Endodermal cell (in vitro differentiated cells): ENCODE results near the gene ENPEP. TPM values are rescaled to one million over a fixed set of nuclear protein-coding genes. Genes with fewer than 3 reads are reported as not detected.

Experiments used
- DNase-seq: peaks from one replicate; pipeline ENCODE4 v3.0.0-alpha.2; 2017
- H3K27ac ChIP-seq: 2 replicates; pipeline ENCODE4 v1.5.1; 2013; ENCODE audit warnings: mild to moderate bottlenecking, low read depth, low read length, moderate library complexity
- H3K27me3 ChIP-seq: 2 replicates; pipeline ENCODE4 v1.6.1; 2013; ENCODE audit warnings: mild to moderate bottlenecking, low read length, moderate library complexity; ENCODE audit not compliant: insufficient read depth, control insufficient read depth, poor library complexity, severe bottlenecking
- H3K36me3 ChIP-seq: 2 replicates; pipeline ENCODE4 v1.7.0; 2013; ENCODE audit warnings: mild to moderate bottlenecking, low read length, moderate library complexity; ENCODE audit not compliant: control insufficient read depth, insufficient read depth
- H3K4me1 ChIP-seq: one replicate; pipeline ENCODE4 v1.7.0; 2013; ENCODE audit warnings: low read length; ENCODE audit not compliant: control insufficient read depth, insufficient read depth
- H3K4me3 ChIP-seq: 2 replicates; pipeline ENCODE4 v1.5.1; 2013; ENCODE audit warnings: mild to moderate bottlenecking, low read length, moderate library complexity
- H3K9ac ChIP-seq: 2 replicates; pipeline ENCODE4 v1.6.1; 2013; ENCODE audit warnings: mild to moderate bottlenecking, low read length, moderate library complexity; ENCODE audit not compliant: poor library complexity, severe bottlenecking; ENCODE audit errors: extremely low read depth
- H3K9me3 ChIP-seq: 2 replicates; pipeline ENCODE4 v1.6.1; 2013; ENCODE audit warnings: mild to moderate bottlenecking, low read length, moderate library complexity; ENCODE audit not compliant: control insufficient read depth
- H3K27ac Mint-ChIP-seq: 2 replicates; pipeline ENCODE4 v1.8.0; 2020; ENCODE audit warnings: mixed read lengths
- H3K27me3 Mint-ChIP-seq: 2 replicates; pipeline ENCODE4 v1.8.0; 2021; ENCODE audit warnings: mild to moderate bottlenecking, mixed read lengths; ENCODE audit not compliant: insufficient read depth
- H3K36me3 Mint-ChIP-seq: 2 replicates; pipeline ENCODE4 v1.8.0; 2020; ENCODE audit warnings: low read depth, mixed read lengths
- H3K4me1 Mint-ChIP-seq: 2 replicates; pipeline ENCODE4 v1.8.0; 2020; ENCODE audit warnings: mixed read lengths
- H3K4me3 Mint-ChIP-seq: 2 replicates; pipeline ENCODE4 v1.8.0; 2020; ENCODE audit warnings: mild to moderate bottlenecking, moderate library complexity, mixed read lengths
- H3K9me3 Mint-ChIP-seq: 2 replicates; pipeline ENCODE4 v1.8.0; 2020; ENCODE audit warnings: mild to moderate bottlenecking, mixed read lengths
- WGBS, 2 experiments: methylation state at CpG; one replicate each; pipeline versions ENCODE4 v1.1.5 to v1.1.7; 2013; ENCODE audit warnings: missing lambda C conversion rate in 2 of 2, mixed read lengths in 1 of 2; ENCODE audit not compliant: insufficient coverage in 1 of 2, insufficient read length in 1 of 2; 5-methylcytosine and 5-hydroxymethylcytosine counted together
- total RNA-seq, 2 donors: library from RNA; stranded (reverse); fragmentation: NEBNext Ultra II Directional in 1 of 2; extraction: Animal tissue kit (Norgen Biotek cat#: 25700) in 1 of 2; gene quantifications; 2 replicates in 1 of 2; 3 replicates in 1 of 2; pipeline ENCODE4 v1.2.1, GENCODE V29; 2021
- TF ChIP-seq, protein P1 (sequence below): fragments of 200-600 bp; sonication (generic); conservative IDR thresholded peaks from 2 replicates; pipeline ENCODE4 v1.5.0; 2021; ENCODE audit warnings: antibody characterized with exemption, mild to moderate bottlenecking

The ENPEP gene
- total RNA-seq, 2 donors from 2014 or later: 4.6 to 9.4 TPM

- WGBS, 2 experiments: 90 to 96% methylated on average over 4 to 6 of the region's 6 CpGs
- Mint-ChIP-seq H3K27ac (no peak overlapping the region), H3K27me3 (peaks cover 4% of the 10 kb centered on the region), H3K9me3 (no peaks in the 10 kb centered on the region), H3K36me3 (no peaks in the 10 kb centered on the region), H3K4me1 (peaks cover 15% of the 10 kb centered on the region), H3K4me3 (no peak overlapping the region)
- DNase-seq: no peak
- Histone ChIP-seq H3K27ac (no peak overlapping the region), H3K4me3 (no peak overlapping the region), H3K36me3 (no peaks in the 10 kb centered on the region), H3K27me3 (no peaks in the 10 kb centered on the region), H3K4me1 (no peaks in the 10 kb centered on the region), H3K9ac (no peak overlapping the region), H3K9me3 (no peaks in the 10 kb centered on the region)
- TF ChIP-seq, protein P1, sequence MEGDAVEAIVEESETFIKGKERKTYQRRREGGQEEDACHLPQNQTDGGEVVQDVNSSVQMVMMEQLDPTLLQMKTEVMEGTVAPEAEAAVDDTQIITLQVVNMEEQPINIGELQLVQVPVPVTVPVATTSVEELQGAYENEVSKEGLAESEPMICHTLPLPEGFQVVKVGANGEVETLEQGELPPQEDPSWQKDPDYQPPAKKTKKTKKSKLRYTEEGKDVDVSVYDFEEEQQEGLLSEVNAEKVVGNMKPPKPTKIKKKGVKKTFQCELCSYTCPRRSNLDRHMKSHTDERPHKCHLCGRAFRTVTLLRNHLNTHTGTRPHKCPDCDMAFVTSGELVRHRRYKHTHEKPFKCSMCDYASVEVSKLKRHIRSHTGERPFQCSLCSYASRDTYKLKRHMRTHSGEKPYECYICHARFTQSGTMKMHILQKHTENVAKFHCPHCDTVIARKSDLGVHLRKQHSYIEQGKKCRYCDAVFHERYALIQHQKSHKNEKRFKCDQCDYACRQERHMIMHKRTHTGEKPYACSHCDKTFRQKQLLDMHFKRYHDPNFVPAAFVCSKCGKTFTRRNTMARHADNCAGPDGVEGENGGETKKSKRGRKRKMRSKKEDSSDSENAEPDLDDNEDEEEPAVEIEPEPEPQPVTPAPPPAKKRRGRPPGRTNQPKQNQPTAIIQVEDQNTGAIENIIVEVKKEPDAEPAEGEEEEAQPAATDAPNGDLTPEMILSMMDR: no peak
These were observed 4.9 kb downstream of the ENPEP start for GRCh38 chr4:110480746-110481271.

GRCh38 chr4:110483516-110483915 is 7.6 kb downstream of the ENPEP start:
- Histone ChIP-seq H3K9ac (no peak overlapping the region), H3K9me3 (no peaks in the 10 kb centered on the region), H3K27me3 (no peaks in the 10 kb centered on the region), H3K4me3 (no peak overlapping the region), H3K4me1 (peaks cover 3% of the 10 kb centered on the region), H3K36me3 (no peaks in the 10 kb centered on the region), H3K27ac (no peak overlapping the region)
- Mint-ChIP-seq H3K36me3 (no peaks in the 10 kb centered on the region), H3K4me3 (no peak overlapping the region), H3K9me3 (no peaks in the 10 kb centered on the region), H3K27me3 (no peaks in the 10 kb centered on the region), H3K27ac (no peak overlapping the region), H3K4me1 (peaks cover 20% of the 10 kb centered on the region)
- 86 to 95% methylated on average over 1 to 5 of the region's 5 CpGs for whole genome bisulfite sequencing, 2 experiments
- TF ChIP-seq, protein P1: no peak
- DNase-seq: no peak

- H3K9me3 ChIP-seq: no peaks in the 10 kb centered on the region
- TF ChIP-seq, protein P1: no peak
- no peak overlapping the region for H3K4me3 Mint-ChIP-seq
- H3K4me1 Mint-ChIP-seq: peaks cover 22% of the 10 kb centered on the region
- no peak overlapping the region for H3K4me3 ChIP-seq
- H3K9me3 Mint-ChIP-seq: no peaks in the 10 kb centered on the region
- no peak overlapping the region for H3K27ac Mint-ChIP-seq
- 97% methylated on average over 2 of the region's 2 CpGs; no CpG with 5 or more reads in 1 of the 2 experiments for WGBS, 2 experiments
- DNase-seq: no peak
- H3K36me3 Mint-ChIP-seq: no peaks in the 10 kb centered on the region
- H3K4me1 ChIP-seq: peaks cover 3% of the 10 kb centered on the region
- H3K27me3 Mint-ChIP-seq: no peaks in the 10 kb centered on the region
- no peaks in the 10 kb centered on the region for H3K27me3 ChIP-seq
- H3K9ac ChIP-seq: no peak overlapping the region
- no peak overlapping the region for H3K27ac ChIP-seq
- no peaks in the 10 kb centered on the region for H3K36me3 ChIP-seq
These were observed 8.1 kb downstream of the ENPEP start for GRCh38 chr4:110484029-110484428.
